A549 (cell line): ENCODE measurements around the gene ULK4.

Experiments used
- HDAC2 ChIP-seq: fragments of 200-600 bp; sonication (generic); IDR thresholded peaks from 2 replicates; pipeline ENCODE4 v1.6.1; 2016
- MYC ChIP-seq: IDR thresholded peaks from 2 replicates; pipeline ENCODE4 v1.6.1; 2012; ENCODE audit warnings: mild to moderate bottlenecking, inconsistent platforms, low read length, improper control_type of control experiment, borderline replicate concordance
- POLR2A ChIP-seq: IDR thresholded peaks from 2 replicates; pipeline ENCODE4 v1.6.1; 2012; ENCODE audit warnings: mild to moderate bottlenecking, low read length
- RCOR1 ChIP-seq: fragments of 150-350 bp; IDR thresholded peaks from 2 replicates; pipeline ENCODE4 v1.6.1; 2014; ENCODE audit warnings: antibody characterized with exemption, low read length, low read depth
- ZFP36 ChIP-seq: fragments of 450-650 bp; IDR thresholded peaks from 2 replicates; pipeline ENCODE4 v1.6.1; 2014; ENCODE audit warnings: borderline replicate concordance; ENCODE audit not compliant: partially characterized antibody
- TF ChIP-seq, protein P1 (sequence below): fragments of >200 bp; sonication (Bioruptor Twin); formaldehyde crosslinking; IDR thresholded peaks from 3 replicates; pipeline ENCODE4 v1.5.1; 2016

DNA sequence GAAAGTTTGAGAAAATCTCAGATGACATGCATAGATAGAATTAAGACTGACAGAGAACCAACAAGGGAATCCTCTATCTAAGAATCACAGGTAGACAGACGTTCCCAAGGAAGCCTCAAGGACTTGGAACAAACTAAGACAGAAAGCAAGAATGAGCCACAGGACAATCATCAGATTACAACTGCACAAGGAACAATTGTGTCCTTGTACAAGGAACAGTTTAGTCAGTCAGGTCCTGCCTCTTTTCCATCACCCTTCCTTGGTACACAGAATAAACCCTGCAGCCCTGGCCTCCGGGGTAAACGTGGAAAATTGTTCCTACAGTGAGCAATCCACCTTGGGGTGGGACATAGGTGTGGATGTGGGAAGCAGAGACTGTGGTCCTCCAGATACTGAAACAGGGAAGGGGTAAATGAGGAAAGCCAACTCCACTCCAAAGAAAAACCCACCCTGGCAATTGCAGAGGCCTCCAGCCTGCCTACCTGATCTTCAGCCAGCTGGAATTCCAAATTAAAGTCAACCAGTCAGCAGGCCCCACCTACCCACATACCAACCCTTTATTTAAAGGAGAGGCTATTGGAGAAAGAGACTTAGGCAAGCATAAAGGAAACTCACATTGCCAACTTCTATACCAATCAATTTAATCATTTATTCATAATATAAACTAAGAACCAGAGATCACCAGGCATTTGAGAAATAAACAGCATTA is 73.4 kb downstream of the ULK4 start:
- TF ChIP-seq, protein P1, sequence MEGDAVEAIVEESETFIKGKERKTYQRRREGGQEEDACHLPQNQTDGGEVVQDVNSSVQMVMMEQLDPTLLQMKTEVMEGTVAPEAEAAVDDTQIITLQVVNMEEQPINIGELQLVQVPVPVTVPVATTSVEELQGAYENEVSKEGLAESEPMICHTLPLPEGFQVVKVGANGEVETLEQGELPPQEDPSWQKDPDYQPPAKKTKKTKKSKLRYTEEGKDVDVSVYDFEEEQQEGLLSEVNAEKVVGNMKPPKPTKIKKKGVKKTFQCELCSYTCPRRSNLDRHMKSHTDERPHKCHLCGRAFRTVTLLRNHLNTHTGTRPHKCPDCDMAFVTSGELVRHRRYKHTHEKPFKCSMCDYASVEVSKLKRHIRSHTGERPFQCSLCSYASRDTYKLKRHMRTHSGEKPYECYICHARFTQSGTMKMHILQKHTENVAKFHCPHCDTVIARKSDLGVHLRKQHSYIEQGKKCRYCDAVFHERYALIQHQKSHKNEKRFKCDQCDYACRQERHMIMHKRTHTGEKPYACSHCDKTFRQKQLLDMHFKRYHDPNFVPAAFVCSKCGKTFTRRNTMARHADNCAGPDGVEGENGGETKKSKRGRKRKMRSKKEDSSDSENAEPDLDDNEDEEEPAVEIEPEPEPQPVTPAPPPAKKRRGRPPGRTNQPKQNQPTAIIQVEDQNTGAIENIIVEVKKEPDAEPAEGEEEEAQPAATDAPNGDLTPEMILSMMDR: no peak
- TF ChIP-seq HDAC2 (no peak), RCOR1 (no peak), POLR2A (no peak), MYC (no peak), ZFP36 (no peak)
